MCF 10A (cell line): Measurements from ENCODE around the gene GRAMD4. TPM values are rescaled to one million over a fixed set of nuclear protein-coding genes. Genes with fewer than 3 reads are reported as not detected.

Source experiments
- BruUV-seq: library from RNA; stranded (reverse); fragments of 400-500 nt; replicated peaks from 2 replicates; lab custom pipeline; 2021; lab: Mats Ljungman, UMichigan
- CTCF ChIA-PET: fragments of 300-600 bp; sonication (Branson Sonifier 250); formaldehyde crosslinking; extraction: SDS; loops from one replicate; lab custom pipeline; 2021; ENCODE audit warnings: antibody characterized with exemption, inconsistent platforms; lab: Yijun Ruan, JAX
- POLR2A ChIA-PET: fragments of 300-600, 350-650 bp; sonication (Branson Sonifier 250); formaldehyde crosslinking; extraction: SDS; loops from one replicate; lab custom pipeline; 2020; ENCODE audit warnings: antibody characterized with exemption, inconsistent platforms; lab: Yijun Ruan, JAX
- DNase-seq: peaks from one replicate; pipeline ENCODE4 v3.0.0-alpha.2; 2018; ENCODE audit not compliant: unreplicated experiment
- H3K27ac Mint-ChIP-seq: one replicate; pipeline ENCODE4 v1.8.0; 2022; ENCODE audit warnings: mild to moderate bottlenecking, low read depth, mixed read lengths; ENCODE audit not compliant: unreplicated experiment
- H3K27me3 Mint-ChIP-seq: one replicate; pipeline ENCODE4 v1.8.0; 2022; ENCODE audit warnings: mixed read lengths; ENCODE audit not compliant: insufficient read depth, unreplicated experiment
- H3K36me3 Mint-ChIP-seq: one replicate; pipeline ENCODE4 v1.8.0; 2022; ENCODE audit warnings: mild to moderate bottlenecking, moderate library complexity, mixed read lengths; ENCODE audit not compliant: insufficient read depth, unreplicated experiment
- H3K4me1 Mint-ChIP-seq: one replicate; pipeline ENCODE4 v1.8.0; 2022; ENCODE audit warnings: mixed read lengths; ENCODE audit not compliant: insufficient read depth, unreplicated experiment
- H3K4me3 Mint-ChIP-seq: one replicate; pipeline ENCODE4 v1.8.0; 2022; ENCODE audit warnings: mild to moderate bottlenecking, moderate library complexity, mixed read lengths; ENCODE audit not compliant: unreplicated experiment
- H3K9me3 Mint-ChIP-seq: one replicate; pipeline ENCODE4 v1.8.0; 2022; ENCODE audit warnings: mixed read lengths; ENCODE audit not compliant: unreplicated experiment
- CTCF ChIP-seq: fragments of 200-600 bp; IDR thresholded peaks from one replicate; pipeline ENCODE4 v1.8.0; 2022; ENCODE audit warnings: antibody characterized with exemption, mild to moderate bottlenecking; ENCODE audit not compliant: unreplicated experiment
- intact Hi-C: fragments of 100-400 bp; cut with micrococcal nuclease; formaldehyde crosslinking; loops from 2 replicates; pipeline ENCODE4 v1.14.1; 2022
- total RNA-seq: library from RNA; stranded (reverse); gene quantifications from 2 replicates; pipeline ENCODE4 v1.2.3, GENCODE V29; 2022

Gene GRAMD4
- total RNA-seq, 1 experiment from 2014 or later, result 15.6 TPM

GRCh38 chr22:46613606-46614021, 6.6 kb upstream of the GRAMD4 start:
- H3K27me3 Mint-ChIP-seq, result no peaks in the 10 kb centered on the region
- CTCF ChIA-PET, result interaction anchor here (0.6 kb wide), 1 partner anchor 12 kb away, joined by 3 read pairs; no protein-coding TSS in a partner anchor

GRCh38 chr22:46614025-46614931, 5.9 kb upstream of the GRAMD4 start:
- H3K27ac Mint-ChIP-seq, result no peak overlapping the region
- peaks cover 5% of the 10 kb centered on the region for H3K4me1 Mint-ChIP-seq
- H3K36me3 Mint-ChIP-seq, result no peaks in the 10 kb centered on the region
- DNase-seq, result no peak
- TF ChIP-seq CTCF, result no peak
- ChIA-PET POLR2A (no interaction called here), CTCF (interaction anchor here (0.6 kb wide), 2 partner anchors 11 to 247 kb away, joined by 3 read pairs; no protein-coding TSS in a partner anchor)
- no TSS peak for BruUV-seq
- intact Hi-C loops, result no loop called here
- no peaks in the 10 kb centered on the region for H3K9me3 Mint-ChIP-seq
- H3K4me3 Mint-ChIP-seq, result no peak overlapping the region
- no peaks in the 10 kb centered on the region for H3K27me3 Mint-ChIP-seq

More at GRCh38 chr22:46613606-46614021, 6.6 kb upstream of the GRAMD4 start:
- no peak overlapping the region for H3K4me3 Mint-ChIP-seq
- peaks cover 5% of the 10 kb centered on the region for H3K4me1 Mint-ChIP-seq
- no peaks in the 10 kb centered on the region for H3K36me3 Mint-ChIP-seq
- H3K27ac Mint-ChIP-seq, result no peak overlapping the region
- intact Hi-C loops, result no loop called here
- no TSS peak for BruUV-seq
- TF ChIP-seq CTCF, result no peak
- no peak for DNase-seq
- POLR2A ChIA-PET, result no interaction called here
- no peaks in the 10 kb centered on the region for H3K9me3 Mint-ChIP-seq

GRCh38 chr22:46617207-46617985, 2.8 kb upstream of the GRAMD4 start:
- DNase-seq, result no peak
- intact Hi-C loops, result no loop called here
- no peaks in the 10 kb centered on the region for H3K9me3 Mint-ChIP-seq
- H3K4me1 Mint-ChIP-seq, result peaks cover 5% of the 10 kb centered on the region
- H3K27ac Mint-ChIP-seq, result no peak overlapping the region
- ChIA-PET POLR2A (no interaction called here), CTCF (no interaction called here)
- no peak for TF ChIP-seq CTCF
- H3K27me3 Mint-ChIP-seq, result no peaks in the 10 kb centered on the region
- no peak overlapping the region for H3K4me3 Mint-ChIP-seq
- no TSS peak for BruUV-seq
- H3K36me3 Mint-ChIP-seq, result no peaks in the 10 kb centered on the region
